ENCODE data around the gene FAT1.
"Not testable (repeated sequence)": the region's sequence is repeated elsewhere in the genome, so short reads cannot be mapped to it uniquely, and the experiment has no call there.

Gene FAT1

GRCh38 chr4:186699881-186700397 is 23.7 kb downstream of the FAT1 start:
- no peak for DNase-seq (ENCODE audit: low spot score)

- no peak for DNase-seq (ENCODE audit: low spot score)
These were observed 24.4 kb downstream of the FAT1 start for GRCh38 chr4:186699298-186699697.

GRCh38 chr4:186698525-186698924 is 25.1 kb downstream of the FAT1 start:
- no peak for DNase-seq (ENCODE audit: low spot score)

- DNase-seq (ENCODE audit: low spot score), result no peak
These were observed 25.6 kb downstream of the FAT1 start for GRCh38 chr4:186698028-186698427.

GRCh38 chr4:186695392-186695791 is 28.3 kb downstream of the FAT1 start:
- DNase-seq (ENCODE audit: low spot score), result no peak

- DNase-seq (ENCODE audit: low spot score), result no peak
These were observed 29.8 kb downstream of the FAT1 start for GRCh38 chr4:186693894-186694293.

- DNase-seq (ENCODE audit: low spot score), result no peak
These were observed 30.4 kb downstream of the FAT1 start for GRCh38 chr4:186693159-186693815.

- DNase-seq (ENCODE audit: low spot score), result no peak
These were observed 32.3 kb downstream of the FAT1 start for GRCh38 chr4:186691396-186691795.

GRCh38 chr4:186689476-186689875 is 34.2 kb downstream of the FAT1 start:
- DNase-seq (ENCODE audit: low spot score), result no peak

GRCh38 chr4:186688150-186688943 is 35.3 kb downstream of the FAT1 start:
- DNase-seq (ENCODE audit: low spot score), result no peak

GRCh38 chr4:186687265-186687664 is 36.4 kb downstream of the FAT1 start:
- DNase-seq (ENCODE audit: low spot score), result no peak

GRCh38 chr4:186685767-186686183 is 37.9 kb downstream of the FAT1 start:
- no peak for DNase-seq (ENCODE audit: low spot score)

GRCh38 chr4:186684889-186685309 is 38.8 kb downstream of the FAT1 start:
- DNase-seq (ENCODE audit: low spot score), result no peak

- DNase-seq (ENCODE audit: low spot score), result no peak
These were observed 39.4 kb downstream of the FAT1 start for GRCh38 chr4:186684220-186684619.

- no peak for DNase-seq (ENCODE audit: low spot score)
These were observed 43.0 kb downstream of the FAT1 start for GRCh38 chr4:186680641-186681040.

- DNase-seq (ENCODE audit: low spot score), result no peak
These were observed 47.0 kb downstream of the FAT1 start for GRCh38 chr4:186676531-186677161.

- DNase-seq (ENCODE audit: low spot score), result no peak
These were observed 53.9 kb downstream of the FAT1 start for GRCh38 chr4:186669735-186670134.

GRCh38 chr4:186669159-186669731 is 54.4 kb downstream of the FAT1 start:
- DNase-seq (ENCODE audit: low spot score), result no peak

GRCh38 chr4:186666750-186667149 is 56.9 kb downstream of the FAT1 start:
- DNase-seq (ENCODE audit: low spot score), result no peak

GRCh38 chr4:186666252-186666651 is 57.4 kb downstream of the FAT1 start:
- no peak for DNase-seq (ENCODE audit: low spot score)

GRCh38 chr4:186660403-186660802 is 63.3 kb downstream of the FAT1 start:
- no peak for DNase-seq (ENCODE audit: low spot score)

- no peak for DNase-seq (ENCODE audit: low spot score)
These were observed 63.7 kb downstream of the FAT1 start for GRCh38 chr4:186659935-186660334.

- not testable (repeated sequence) for DNase-seq (ENCODE audit: low spot score)
These were observed 64.2 kb downstream of the FAT1 start for GRCh38 chr4:186659456-186659855.

Data from CD4-positive, alpha-beta T cell treated with Interleukin-2 at 100 ng/mL for 4 hours (primary cell).